Stimulated activated CD8-positive, alpha-beta memory T cell treated with anti-CD3 and anti-CD28 coated beads, Interleukin-15, amount 100 ng/mL, for 24 hours (primary cell): ENCODE measurements around the gene SPRN.
"Not testable (repeated sequence)": the region's sequence is repeated elsewhere in the genome, so short reads cannot be mapped to it uniquely, and the experiment has no call there.

Experiments used
- DNase-seq: peaks from one replicate; pipeline ENCODE4 v3.0.0-alpha.2; 2020; ENCODE audit warnings: low read depth

The SPRN gene

DNA sequence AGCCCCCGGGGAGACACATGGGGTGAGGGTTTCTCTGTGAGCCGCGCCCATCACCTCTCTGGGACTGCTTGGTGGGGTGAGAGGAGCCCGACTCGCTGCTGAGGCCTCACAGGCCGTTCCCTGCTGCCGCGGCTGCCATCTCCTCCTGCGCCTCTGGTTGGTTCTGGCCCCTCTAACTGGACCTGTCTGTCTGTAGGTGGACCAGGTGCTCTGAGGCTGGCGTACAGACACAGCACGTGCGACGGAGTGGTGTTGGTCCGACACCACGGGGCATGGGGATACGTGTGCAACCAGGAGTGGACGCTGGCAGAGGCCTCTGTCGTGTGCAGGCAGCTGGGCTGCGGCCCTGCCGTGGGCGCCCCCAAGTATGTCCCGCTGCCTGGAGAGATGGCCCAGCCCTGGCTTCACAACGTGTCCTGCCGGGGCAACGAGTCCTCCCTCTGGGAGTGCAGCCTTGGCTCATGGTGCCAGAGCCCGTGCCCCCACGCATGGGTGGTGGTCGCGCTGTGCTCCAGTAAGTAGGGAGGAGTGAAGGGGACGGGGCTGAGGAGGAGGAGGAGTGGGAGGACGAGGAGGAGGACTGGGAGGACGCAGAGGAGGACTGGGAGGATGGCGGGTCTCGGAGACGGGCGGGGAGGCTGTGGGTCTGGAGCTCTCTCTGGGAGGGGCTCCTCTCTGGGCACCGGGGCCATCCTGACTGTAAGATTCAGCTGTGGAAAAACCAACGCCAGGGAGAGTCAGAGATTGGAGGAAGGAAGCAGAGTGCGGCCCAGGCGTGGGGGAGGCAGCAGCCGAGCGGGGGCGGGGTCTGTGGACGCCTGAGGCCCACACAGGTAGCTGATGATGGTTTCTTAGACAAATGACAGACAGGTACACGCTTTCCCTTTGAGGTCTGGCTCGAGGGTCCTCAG, 31.9 kb upstream of the SPRN start:
- DNase-seq, result no peak

DNA sequence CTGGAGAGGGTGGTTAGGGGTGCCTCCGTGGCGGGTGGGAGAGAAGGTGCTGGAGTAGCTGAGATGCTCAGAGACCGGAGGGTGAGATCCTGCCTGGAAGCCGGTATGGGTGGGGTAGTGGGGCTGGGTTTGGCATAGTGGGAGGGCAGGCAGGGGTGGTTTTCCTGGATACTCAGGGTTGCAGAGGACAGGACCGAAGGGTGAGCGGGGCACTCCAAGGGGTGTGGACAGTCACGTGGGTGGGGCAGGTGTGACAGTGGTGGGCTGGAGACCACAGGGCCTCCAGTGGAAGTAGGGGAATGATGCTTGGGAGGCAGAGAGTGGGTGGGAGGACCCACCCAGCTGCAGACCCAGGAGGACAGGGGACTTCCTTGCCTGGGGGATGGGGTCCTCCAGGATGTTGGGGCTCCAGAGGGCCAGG, 31.2 kb upstream of the SPRN start:
- no peak for DNase-seq

GRCh38 chr10:133455196-133455595, 30.8 kb upstream of the SPRN start:
- no peak for DNase-seq

GRCh38 chr10:133454204-133454893, 29.9 kb upstream of the SPRN start:
- no peak for DNase-seq

GRCh38 chr10:133453516-133454203, 29.2 kb upstream of the SPRN start, which contains the start of gene SCART1:
Gene SCART1 (plus strand): TSS chr10:133453945. CDS start chr10:133453998, 53 bp downstream.
- no peak for DNase-seq

GRCh38 chr10:133452453-133452852, 28.0 kb upstream of the SPRN start:
- DNase-seq, result no peak

DNA sequence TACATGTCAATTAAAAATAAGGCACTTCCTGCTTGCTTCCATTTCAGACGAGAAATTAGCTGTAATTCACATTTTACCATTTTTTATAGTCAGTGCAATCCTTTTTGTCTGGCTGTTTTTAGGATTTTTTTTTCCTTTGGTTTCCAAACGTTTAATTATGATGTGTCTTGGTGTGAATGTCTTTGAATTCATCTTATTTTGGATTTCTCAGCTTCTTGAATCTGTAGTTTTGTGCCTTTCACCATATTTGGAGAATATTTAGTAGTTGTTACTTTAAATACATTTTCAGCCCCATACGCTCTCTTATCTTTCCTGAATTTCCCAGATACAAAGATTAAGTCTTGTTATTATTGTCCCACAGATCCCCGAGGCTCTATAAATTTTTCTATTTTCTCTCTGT, 26.9 kb upstream of the SPRN start:
- DNase-seq, result no peak

DNA sequence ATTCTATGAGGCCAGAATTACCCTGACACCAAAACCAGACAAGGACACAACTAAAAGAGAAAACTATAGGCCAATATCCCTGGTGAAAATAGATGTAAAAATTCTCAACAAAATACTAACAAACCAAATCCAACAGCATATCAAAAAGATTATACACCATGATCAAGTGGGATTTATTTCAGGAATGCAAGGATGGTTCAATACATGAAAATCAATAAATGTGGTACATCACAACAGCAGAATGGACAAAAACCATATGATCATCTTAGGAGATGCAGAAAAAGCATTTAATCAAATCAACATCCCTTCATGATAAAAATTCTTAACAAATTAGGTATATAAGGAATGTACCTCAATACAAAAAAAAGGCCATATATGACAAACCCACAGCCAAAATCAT, 23.7 kb upstream of the SPRN start:
- DNase-seq, result no peak

DNA sequence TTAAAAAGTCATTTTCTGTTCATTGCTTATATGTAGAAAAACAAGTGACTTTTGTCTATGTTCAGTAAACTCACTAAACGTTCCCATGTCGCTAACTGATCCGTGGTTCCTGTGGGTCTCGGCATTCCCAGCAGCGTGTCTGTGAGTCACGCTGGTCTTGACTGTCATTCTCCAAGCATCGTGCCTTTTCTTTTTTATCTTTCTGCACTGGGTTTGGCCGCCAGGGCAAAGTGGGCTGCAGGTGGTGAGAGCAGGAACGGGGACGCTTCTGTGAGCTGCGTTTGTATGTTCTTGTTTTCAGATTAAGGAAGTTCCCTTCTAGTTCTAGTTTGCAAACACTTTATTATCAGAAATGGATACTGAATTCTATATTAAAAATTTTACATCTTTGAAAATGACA, 22.6 kb upstream of the SPRN start:
- no peak for DNase-seq

- no peak for DNase-seq
These were observed 21.6 kb upstream of the SPRN start for GRCh38 chr10:133445751-133446708.

GRCh38 chr10:133445268-133445732, 20.9 kb upstream of the SPRN start:
- no peak for DNase-seq

- DNase-seq, result no peak
These were observed 20.2 kb upstream of the SPRN start for GRCh38 chr10:133444342-133445267.

- DNase-seq, result no peak
These were observed 18.8 kb upstream of the SPRN start for GRCh38 chr10:133442967-133443924.

DNA sequence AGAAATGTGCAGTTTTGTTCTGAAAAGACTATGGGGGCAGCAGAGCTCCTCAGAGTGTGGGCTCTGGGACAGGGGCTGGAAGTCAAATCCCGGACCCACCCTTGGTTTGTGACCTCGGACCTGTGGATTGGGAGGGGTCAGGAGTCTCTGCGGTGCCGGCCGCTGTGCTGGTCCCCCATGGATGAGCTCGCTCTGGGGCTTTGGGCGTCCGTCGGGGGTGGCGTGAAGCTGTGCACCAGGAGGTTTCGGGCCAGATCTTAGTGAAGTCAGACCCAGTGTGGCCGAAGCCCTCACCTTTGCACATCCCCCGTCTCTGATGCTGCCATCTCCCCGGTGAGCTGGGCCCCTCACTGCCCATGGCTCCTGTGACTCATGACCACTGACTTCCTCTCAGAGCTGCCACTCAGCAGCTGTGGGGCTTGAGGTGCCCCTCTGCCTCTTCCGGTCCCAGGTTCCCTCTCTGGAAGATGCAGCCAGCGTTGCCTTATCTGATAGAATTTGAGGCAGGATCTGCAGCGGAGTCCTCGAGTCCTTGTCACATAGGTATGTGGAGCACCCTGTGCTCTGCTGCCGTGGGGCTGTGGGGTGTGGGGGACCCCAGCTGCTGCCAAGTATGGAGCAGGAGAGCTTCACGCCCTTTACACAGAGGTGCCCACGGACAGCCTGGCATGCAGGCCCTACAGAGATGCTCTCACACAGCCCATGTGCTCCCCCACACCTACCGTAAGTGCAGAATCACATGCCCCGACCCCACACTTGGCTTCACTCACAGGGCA, 18.0 kb upstream of the SPRN start:
- DNase-seq, result no peak

DNA sequence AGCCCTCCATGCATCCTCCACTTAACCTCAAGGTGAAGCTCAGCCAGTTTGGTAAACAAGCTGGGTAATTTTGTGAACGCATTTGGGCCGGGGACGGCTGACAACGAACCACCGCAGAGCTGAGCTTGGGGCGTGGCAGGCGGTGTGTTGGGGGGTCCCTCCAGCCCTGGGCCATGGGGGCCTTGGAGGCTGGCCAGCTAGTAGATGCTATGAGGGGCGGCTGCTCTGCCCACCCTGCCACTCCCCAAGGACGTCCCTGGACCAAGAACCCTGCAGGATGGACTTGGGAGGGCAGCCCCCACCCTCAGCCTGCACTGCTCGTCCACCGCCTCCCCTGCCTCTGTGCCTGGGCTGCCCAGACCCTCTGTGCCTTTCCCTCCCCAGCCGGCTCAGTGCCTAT, 17.4 kb upstream of the SPRN start:
- no peak for DNase-seq

DNA sequence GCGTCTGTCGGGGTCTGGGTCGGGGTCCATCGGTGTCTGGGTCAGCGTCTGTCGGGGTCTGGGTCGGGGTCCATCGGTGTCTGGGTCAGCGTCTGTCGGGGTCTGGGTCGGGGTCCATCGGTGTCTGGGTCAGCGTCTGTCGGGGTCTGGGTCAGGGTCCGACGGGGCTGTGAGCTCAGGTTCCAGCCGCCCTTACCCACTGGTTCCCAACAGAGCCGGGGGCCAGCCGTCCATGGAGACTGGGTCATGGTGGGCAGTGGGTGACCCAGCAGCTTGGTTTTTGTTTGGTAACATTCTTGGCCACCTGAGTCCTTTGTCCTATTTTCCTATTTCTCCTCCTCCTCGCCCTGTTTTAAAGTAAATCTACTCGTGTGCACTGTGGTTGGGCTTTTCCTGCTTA, 16.9 kb upstream of the SPRN start:
- not testable (repeated sequence) for DNase-seq

DNA sequence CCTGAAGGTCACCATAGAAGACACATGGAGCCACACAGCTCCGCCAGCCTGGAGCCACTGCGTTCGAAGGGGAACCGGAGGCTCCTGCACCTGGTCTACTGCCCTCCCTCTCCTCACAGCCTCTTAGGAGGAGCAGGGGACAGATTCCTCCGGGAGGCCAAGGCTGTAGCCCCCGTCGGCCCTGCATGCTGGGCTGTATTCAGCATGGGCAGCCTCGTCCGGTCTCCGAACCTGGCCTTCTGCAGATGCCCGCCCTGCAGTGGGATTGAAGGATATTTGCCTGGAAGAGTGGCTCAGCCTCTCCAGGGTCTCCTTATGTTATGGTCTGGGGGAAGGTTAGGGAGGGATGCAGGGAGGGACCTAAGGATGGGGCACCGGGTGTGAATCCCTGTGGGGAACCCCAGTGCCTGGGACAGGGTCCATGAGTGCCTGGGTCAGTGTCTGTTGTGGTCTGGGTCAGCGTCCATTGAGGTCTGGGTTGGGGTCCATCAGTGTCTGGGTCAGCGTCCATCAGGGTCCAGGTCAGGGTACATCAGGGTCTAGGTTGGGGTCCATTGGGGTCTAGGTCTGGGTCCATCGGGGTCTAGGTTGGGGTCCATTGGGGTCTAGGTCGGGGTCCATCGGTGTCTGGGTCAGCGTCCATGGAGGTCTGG, 16.3 kb upstream of the SPRN start:
- no peak for DNase-seq
